Caco-2 (cell line): ENCODE measurements around the gene DSTN. TPM values are rescaled to one million over a fixed set of nuclear protein-coding genes. Genes with fewer than 3 reads are reported as not detected.

Source experiments
- BruUV-seq: library from RNA; stranded (reverse); fragments of 400-500 nt; replicated peaks from 2 replicates; lab custom pipeline; 2021; lab: Mats Ljungman, UMichigan
- CTCF ChIA-PET: fragments of 300-600 bp; sonication (Branson Sonifier 250); formaldehyde crosslinking; loops from one replicate; lab custom pipeline; 2022; ENCODE audit warnings: antibody characterized with exemption; lab: Charles Lee
- POLR2A ChIA-PET: fragments of 300-600 bp; sonication (Branson Sonifier 250); formaldehyde crosslinking; loops from one replicate; lab custom pipeline; 2022; ENCODE audit warnings: antibody characterized with exemption; lab: Charles Lee
- DNase-seq, 2 experiments: peaks; one replicate each; pipeline versions ENCODE4 v3.0.0 to v3.0.0-alpha.2; 2020 to 2022
- H3K27me3 ChIP-seq: replicated peaks from 2 replicates; pipeline ENCODE4 v1.6.0; 2011; ENCODE audit warnings: low read length; ENCODE audit not compliant: control insufficient read depth, insufficient read depth
- H3K36me3 ChIP-seq: 2 replicates; pipeline ENCODE4 v1.5.1; 2011; ENCODE audit warnings: low read length; ENCODE audit not compliant: control insufficient read depth, insufficient read depth
- H3K4me1 ChIP-seq: fragments of 250-450 bp; sonication (Bioruptor Pico); 2 replicates; pipeline ENCODE4 v1.5.1; 2020; ENCODE audit warnings: mild to moderate bottlenecking
- H3K4me3 ChIP-seq: 2 replicates; pipeline ENCODE4 v1.5.1; 2011; ENCODE audit warnings: low read depth, mild to moderate bottlenecking, control low read depth, low read length
- H3K9me3 ChIP-seq: fragments of 250-450 bp; sonication (Bioruptor Pico); 2 replicates; pipeline ENCODE4 v1.5.1; 2020; ENCODE audit warnings: mild to moderate bottlenecking, moderate library complexity
- H3K27ac Mint-ChIP-seq: one replicate; pipeline ENCODE4 v1.8.0; 2022; ENCODE audit warnings: mixed read lengths; ENCODE audit not compliant: unreplicated experiment
- H3K27me3 Mint-ChIP-seq: one replicate; pipeline ENCODE4 v1.8.0; 2022; ENCODE audit warnings: mixed read lengths; ENCODE audit not compliant: insufficient read depth, unreplicated experiment
- H3K36me3 Mint-ChIP-seq: one replicate; pipeline ENCODE4 v1.8.0; 2022; ENCODE audit warnings: mild to moderate bottlenecking, mixed read lengths; ENCODE audit not compliant: insufficient read depth, unreplicated experiment
- H3K4me1 Mint-ChIP-seq: one replicate; pipeline ENCODE4 v1.8.0; 2022; ENCODE audit warnings: low read depth, mixed read lengths; ENCODE audit not compliant: unreplicated experiment
- H3K4me3 Mint-ChIP-seq: one replicate; pipeline ENCODE4 v1.8.0; 2022; ENCODE audit warnings: mild to moderate bottlenecking, moderate library complexity, mixed read lengths; ENCODE audit not compliant: unreplicated experiment
- H3K9me3 Mint-ChIP-seq: one replicate; pipeline ENCODE4 v1.8.0; 2022; ENCODE audit warnings: mixed read lengths; ENCODE audit not compliant: unreplicated experiment
- intact Hi-C: fragments of 100-400 bp; cut with micrococcal nuclease; formaldehyde crosslinking; loops from one replicate; pipeline ENCODE4 v1.10.0; 2022; ENCODE audit not compliant: unreplicated experiment
- total RNA-seq: library from RNA; stranded (reverse); gene quantifications from 2 replicates; pipeline ENCODE4 v1.2.3, GENCODE V29; 2022
- TF ChIP-seq, protein P1 (sequence below), 2 experiments: fragments of 200-600 bp in 1 of 2; IDR thresholded peaks; 1 replicate in 1 of 2; 2 replicates in 1 of 2; pipeline versions ENCODE4 v1.5.1 to v1.8.0; 2011 to 2022; ENCODE audit warnings: antibody characterized with exemption in 1 of 2, control low read depth in 1 of 2, inconsistent platforms in 1 of 2, low read depth in 1 of 2, low read length in 1 of 2, mild to moderate bottlenecking in 1 of 2, moderate library complexity in 1 of 2; ENCODE audit not compliant: insufficient read depth in 1 of 2, severe bottlenecking in 1 of 2, unreplicated experiment in 1 of 2

DSTN gene
- total RNA-seq, 1 experiment from 2014 or later = 318 TPM

DNA sequence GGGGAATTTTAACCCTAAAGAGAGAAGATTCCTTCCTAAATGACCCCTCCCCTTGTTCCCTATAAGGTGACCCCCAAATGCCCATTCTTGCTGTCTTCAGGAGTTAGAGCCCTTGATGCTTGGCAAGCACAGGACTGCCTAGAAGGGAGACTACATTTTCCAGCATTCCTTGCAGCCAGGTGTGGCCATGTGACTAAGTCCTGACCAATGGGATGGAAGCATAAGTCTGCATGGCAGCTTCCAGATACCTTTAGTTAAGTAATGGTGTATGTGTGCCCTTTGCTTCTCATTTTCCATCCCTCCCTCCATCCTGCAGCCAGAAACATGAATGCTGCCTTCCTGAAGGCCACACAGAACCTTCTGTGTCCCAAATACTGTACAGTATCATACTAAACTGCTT is 44.2 kb upstream of the DSTN start:
- intact Hi-C loops = no loop called here
- no TSS peak for BruUV-seq
- DNase-seq = peak; percentile 68 to 77

DNA sequence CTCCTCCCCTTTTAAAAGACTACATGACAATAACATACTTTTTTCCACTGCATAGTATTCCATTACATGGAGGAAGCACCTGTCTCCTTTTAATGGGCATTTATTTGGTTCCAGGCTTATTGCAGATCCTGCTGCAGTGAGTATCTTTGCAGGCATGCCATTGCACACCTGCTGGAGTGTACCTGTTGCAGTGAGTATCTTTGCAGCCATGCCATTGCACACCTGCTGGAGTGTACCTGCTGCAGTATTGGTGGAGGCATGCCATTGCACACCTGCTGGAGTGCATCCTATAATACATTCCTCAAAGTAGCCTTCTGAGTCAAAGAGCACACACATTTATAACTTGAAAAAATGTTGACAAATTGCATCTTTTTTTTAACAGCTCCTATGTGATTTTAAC is 40.3 kb upstream of the DSTN start:
- Mint-ChIP-seq H3K4me3 (peak overlapping the region; percentile 88), H3K27ac (no peak overlapping the region), H3K4me1 (peaks cover 21% of the 10 kb centered on the region), H3K27me3 (no peaks in the 10 kb centered on the region), H3K9me3 (no peaks in the 10 kb centered on the region), H3K36me3 (no peaks in the 10 kb centered on the region)
- TF ChIP-seq, protein P1, sequence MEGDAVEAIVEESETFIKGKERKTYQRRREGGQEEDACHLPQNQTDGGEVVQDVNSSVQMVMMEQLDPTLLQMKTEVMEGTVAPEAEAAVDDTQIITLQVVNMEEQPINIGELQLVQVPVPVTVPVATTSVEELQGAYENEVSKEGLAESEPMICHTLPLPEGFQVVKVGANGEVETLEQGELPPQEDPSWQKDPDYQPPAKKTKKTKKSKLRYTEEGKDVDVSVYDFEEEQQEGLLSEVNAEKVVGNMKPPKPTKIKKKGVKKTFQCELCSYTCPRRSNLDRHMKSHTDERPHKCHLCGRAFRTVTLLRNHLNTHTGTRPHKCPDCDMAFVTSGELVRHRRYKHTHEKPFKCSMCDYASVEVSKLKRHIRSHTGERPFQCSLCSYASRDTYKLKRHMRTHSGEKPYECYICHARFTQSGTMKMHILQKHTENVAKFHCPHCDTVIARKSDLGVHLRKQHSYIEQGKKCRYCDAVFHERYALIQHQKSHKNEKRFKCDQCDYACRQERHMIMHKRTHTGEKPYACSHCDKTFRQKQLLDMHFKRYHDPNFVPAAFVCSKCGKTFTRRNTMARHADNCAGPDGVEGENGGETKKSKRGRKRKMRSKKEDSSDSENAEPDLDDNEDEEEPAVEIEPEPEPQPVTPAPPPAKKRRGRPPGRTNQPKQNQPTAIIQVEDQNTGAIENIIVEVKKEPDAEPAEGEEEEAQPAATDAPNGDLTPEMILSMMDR (IDR thresholded peaks at IDR 0.05; ENCODE audit: insufficient read depth in 1 of 2, low read depth in 1 of 2, low read length in 1 of 2, severe bottlenecking in 1 of 2, unreplicated experiment in 1 of 2) = no peak
- no peaks in the 10 kb centered on the region for H3K27me3 ChIP-seq
- H3K9me3 ChIP-seq = no peaks in the 10 kb centered on the region
- POLR2A ChIA-PET = interaction anchor here (1.0 kb wide), 1 partner anchor 40 kb away, joined by 5 read pairs; the partner anchor contains the start of gene DSTN
- no peak overlapping the region for H3K4me3 ChIP-seq
- H3K4me1 ChIP-seq = peaks cover 5% of the 10 kb centered on the region; the same call in 1 of the 2 replicates
- CTCF ChIA-PET = interaction anchor here (0.9 kb wide), 1 partner anchor 82 kb away, joined by 3 read pairs; no protein-coding TSS in a partner anchor
- no TSS peak for BruUV-seq
- intact Hi-C loops = no loop called here
- no peak for DNase-seq
- no peaks in the 10 kb centered on the region for H3K36me3 ChIP-seq

More for the DNA sequence above, 44.2 kb upstream of the DSTN start:
- H3K27ac Mint-ChIP-seq = no peak overlapping the region
- Histone ChIP-seq H3K27me3 (no peaks in the 10 kb centered on the region), H3K36me3 (no peaks in the 10 kb centered on the region), H3K4me1 (peaks cover 9% of the 10 kb centered on the region), H3K4me3 (no peak overlapping the region), H3K9me3 (no peaks in the 10 kb centered on the region)
- TF ChIP-seq, protein P1 (IDR thresholded peaks at IDR 0.05; ENCODE audit: insufficient read depth in 1 of 2, low read depth in 1 of 2, low read length in 1 of 2, severe bottlenecking in 1 of 2, unreplicated experiment in 1 of 2) = no peak
- H3K27me3 Mint-ChIP-seq = no peaks in the 10 kb centered on the region
- H3K9me3 Mint-ChIP-seq = no peaks in the 10 kb centered on the region
- no peak overlapping the region for H3K4me3 Mint-ChIP-seq
- POLR2A ChIA-PET = no interaction called here
- H3K4me1 Mint-ChIP-seq = peaks cover 15% of the 10 kb centered on the region
- CTCF ChIA-PET = interaction anchor here (0.6 kb wide), 1 partner anchor 11 kb away, joined by 3 read pairs; no protein-coding TSS in a partner anchor
- no peaks in the 10 kb centered on the region for H3K36me3 Mint-ChIP-seq

DNA sequence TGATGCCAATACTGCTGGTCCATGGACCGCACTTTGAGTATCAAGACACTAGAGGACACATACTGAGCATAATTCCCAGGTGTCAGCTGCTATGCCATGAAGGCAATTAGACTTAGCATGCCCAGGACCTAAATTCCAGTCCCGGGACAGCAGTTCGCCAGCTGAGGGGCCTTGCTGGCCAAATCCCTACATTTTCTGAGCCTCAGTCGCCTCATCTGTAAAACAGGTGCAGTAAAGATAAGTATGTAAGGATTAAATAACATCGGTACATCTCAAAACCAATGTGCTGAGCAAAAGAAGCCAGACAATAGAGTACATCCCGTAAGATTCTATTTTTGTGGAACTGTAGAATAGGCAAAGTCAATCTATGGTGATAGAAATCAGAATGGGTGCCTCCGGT is 39.7 kb upstream of the DSTN start:
- peak overlapping the region; percentile 81 for H3K4me3 ChIP-seq
- TF ChIP-seq, protein P1 (IDR thresholded peaks at IDR 0.05; ENCODE audit: insufficient read depth in 1 of 2, low read depth in 1 of 2, low read length in 1 of 2, severe bottlenecking in 1 of 2, unreplicated experiment in 1 of 2) = no peak
- peaks cover 5% of the 10 kb centered on the region; the same call in 1 of the 2 replicates for H3K4me1 ChIP-seq
- Mint-ChIP-seq H3K36me3 (no peaks in the 10 kb centered on the region), H3K9me3 (no peaks in the 10 kb centered on the region), H3K27me3 (no peaks in the 10 kb centered on the region), H3K4me1 (peaks cover 21% of the 10 kb centered on the region), H3K4me3 (peak overlapping the region; percentile 88), H3K27ac (peak overlapping the region; percentile 59)
- no peaks in the 10 kb centered on the region for H3K27me3 ChIP-seq
- BruUV-seq = TSS peak; percentile 52
- ChIA-PET CTCF (interaction anchor here (0.9 kb wide), 1 partner anchor 81 kb away, joined by 3 read pairs; no protein-coding TSS in a partner anchor), POLR2A (interaction anchor here (0.6 to 1.0 kb wide), 2 partner anchors 40 to 44 kb away, joined by 3 to 5 read pairs; partner anchors contain the start of gene DSTN)
- intact Hi-C loops = loop anchor here (2.0 to 10.0 kb wide), 3 partner anchors 13 to 405 kb away; no protein-coding TSS in a partner anchor
- no peak for DNase-seq
- no peaks in the 10 kb centered on the region for H3K36me3 ChIP-seq
- no peaks in the 10 kb centered on the region for H3K9me3 ChIP-seq
